ENCODE measurements around the gene CALM3. TPM values are rescaled to one million over a fixed set of nuclear protein-coding genes. Genes with fewer than 3 reads are reported as not detected.

CALM3 gene
- total and polyA plus RNA-seq, 2 of the 4 experiments (the other 2 are of a cell fraction), result 91.6 to 501 TPM

DNA sequence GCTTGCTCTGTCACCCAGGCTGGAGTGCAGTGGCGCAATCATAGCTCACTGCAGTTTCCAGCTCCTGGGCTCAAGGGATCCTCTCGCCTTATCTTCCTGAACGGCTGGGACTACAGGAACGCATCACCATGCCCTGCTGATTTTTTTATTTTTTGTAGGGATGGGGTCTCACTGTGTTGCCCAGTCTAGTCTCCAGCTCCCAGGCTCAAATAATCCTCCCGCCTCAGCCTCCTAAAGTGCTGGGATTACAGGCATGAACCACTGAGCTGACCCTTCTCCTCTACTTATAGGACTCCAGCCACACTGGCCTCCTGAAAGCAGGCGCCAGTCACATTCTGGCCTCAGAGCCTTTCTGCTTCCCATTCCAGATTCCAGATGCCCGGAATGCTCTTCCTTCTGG, 49.3 kb downstream of the CALM3 start:
- H4K20me1 ChIP-seq (ENCODE audit: insufficient read depth, low read length), result no peaks in the 10 kb centered on the region
- no peak overlapping the region for H2BK15ac ChIP-seq (ENCODE audit: low read depth, low read length)
- ChIA-PET CTCF (no interaction called here), POLR2A (ENCODE audit: unreplicated experiment) (no interaction called here)
- H3K4me3 ChIP-seq (ENCODE audit: insufficient read depth, low read depth, low read length), result no peak overlapping the region
- no peak overlapping the region for H3K9ac ChIP-seq (ENCODE audit: low read depth, low read length)
- H4K8ac ChIP-seq (ENCODE audit: low read depth in 2 of 2, low read length in 2 of 2), result no peak overlapping the region
- no peak overlapping the region for H2BK20ac ChIP-seq (ENCODE audit: low read depth, low read length)
- H3K56ac ChIP-seq (ENCODE audit: extremely low read depth, insufficient read depth, low read length), result no peak overlapping the region
- H2AK9ac ChIP-seq (replicated peaks; ENCODE audit: low read depth, low read length, poor library complexity), result no peak overlapping the region
- no peak overlapping the region for H3K14ac ChIP-seq (replicated peaks; ENCODE audit: low read depth, low read length)
- no peaks in the 10 kb centered on the region for H3K79me1 ChIP-seq (ENCODE audit: low read depth in 1 of 2, low read length in 2 of 2)
- no peak overlapping the region for H4K91ac ChIP-seq (ENCODE audit: insufficient read depth, low read depth, low read length)
- intact Hi-C loops (cut with micrococcal nuclease) (no loop called here), in situ Hi-C loops (cut with MboI; ENCODE audit: low sequenced_read_pairs) (no loop called here), dilution Hi-C loops (cut with HindIII; ENCODE audit: low sequenced_read_pairs, unreplicated experiment) (no loop called here)
- H3K27ac ChIP-seq (ENCODE audit: insufficient read depth, low read length), result no peak overlapping the region
- no peak overlapping the region for H2AFZ ChIP-seq (replicated peaks; ENCODE audit: low read length, poor library complexity)
- no peak overlapping the region for H3K4me2 ChIP-seq (ENCODE audit: low read depth, low read length)
- no peak overlapping the region for H4K5ac ChIP-seq (ENCODE audit: low read depth, low read length)
- no peak overlapping the region for H2BK120ac ChIP-seq (ENCODE audit: low read depth, low read length)
- H3K4me1 ChIP-seq (ENCODE audit: control insufficient read depth, insufficient read depth, low read length), result no peaks in the 10 kb centered on the region
- no peak overlapping the region for H3K4ac ChIP-seq (ENCODE audit: low read depth, low read length)
- DNase-seq, result no peak
- TF ChIP-seq MAFK (IDR thresholded peaks at IDR 0.05; ENCODE audit: low read depth, low read length) (no peak), CHD1 (IDR thresholded peaks at IDR 0.05; ENCODE audit: low read depth, low read length) (no peak), POLR2A (IDR thresholded peaks at IDR 0.05; ENCODE audit: low read depth, low read length) (no peak), RFX5 (IDR thresholded peaks at IDR 0.05; ENCODE audit: low read depth, low read length) (no peak), MAZ (IDR thresholded peaks at IDR 0.05; ENCODE audit: borderline replicate concordance, low read depth, low read length) (no peak), CEBPB (IDR thresholded peaks at IDR 0.05; ENCODE audit: low read depth, low read length) (no peak), MXI1 (IDR thresholded peaks at IDR 0.05; ENCODE audit: borderline replicate concordance, low read depth, low read length) (no peak)
- no peak for ATAC-seq (ENCODE audit: low read depth)
- no peak overlapping the region for H3K23ac ChIP-seq (ENCODE audit: low read depth, low read length)
- H2AK5ac ChIP-seq (ENCODE audit: low read depth, low read length), result no peak overlapping the region
- WGBS, 2 experiments (ENCODE audit: extremely low coverage in 2 of 2, insufficient read length in 1 of 2), result 92% methylated on average over 2 of the region's 7 CpGs; no CpG with 5 or more reads in 1 of the 2 experiments
- H3K27me3 ChIP-seq (ENCODE audit: control insufficient read depth, insufficient read depth, low read length), result no peaks in the 10 kb centered on the region
- peaks cover 7% of the 10 kb centered on the region for H3K9me3 ChIP-seq (ENCODE audit: control insufficient read depth, insufficient read depth, low read length)
- no TSS peak for BruUV-seq (replicated peaks)
- no peak overlapping the region for H2BK5ac ChIP-seq (ENCODE audit: low read depth, low read length, poor library complexity, severe bottlenecking)
- no peak overlapping the region for H3K18ac ChIP-seq (ENCODE audit: low read depth, low read length)
- H3K36me3 ChIP-seq (ENCODE audit: control insufficient read depth, insufficient read depth, low read length), result peaks cover 7% of the 10 kb centered on the region; the same call in 1 of the 2 replicates
- 0 out of 2 replicates have a peak, but pooled peaks cover 3% of the 10 kb centered on the region for H3K9me1 ChIP-seq (ENCODE audit: insufficient read depth, low read length)

Measured in IMR-90 (cell line).